Spleen (tissue), 11 donors: ENCODE results near the gene RCL1. TPM values are rescaled to one million over a fixed set of nuclear protein-coding genes. Genes with fewer than 3 reads are reported as not detected.
"Not testable (repeated sequence)": the region's sequence is repeated elsewhere in the genome, so short reads cannot be mapped to it uniquely, and the experiment has no call there.

Experiments used
- DNase-seq: peaks from one replicate; pipeline ENCODE4 v3.0.0-alpha.2; 2020
- H3K27ac ChIP-seq, 8 donors: fragments of 200-600 bp; sonication (generic) in 7 of 8; 1 replicate in 4 of 8; 2 replicates in 4 of 8; pipeline versions ENCODE4 v1.5.0 to v1.8.0; 2016 to 2021; ENCODE audit warnings: inconsistent platforms in 4 of 8, mild to moderate bottlenecking in 4 of 8, moderate library complexity in 1 of 8
- H3K27me3 ChIP-seq, 7 donors: fragments of 200-600 bp; sonication (generic) in 6 of 7; replicated peaks in 1 of 7; 1 replicate in 4 of 7; 2 replicates in 3 of 7; pipeline versions ENCODE4 v1.5.0 to v1.8.0; 2016 to 2021; ENCODE audit warnings: inconsistent platforms in 3 of 7, mild to moderate bottlenecking in 1 of 7
- H3K36me3 ChIP-seq, 6 donors: fragments of 200-600 bp; sonication (generic) in 5 of 6; 1 replicate in 4 of 6; 2 replicates in 2 of 6; pipeline versions ENCODE4 v1.5.0 to v1.8.0; 2016 to 2021; ENCODE audit warnings: inconsistent platforms in 2 of 6
- H3K4me1 ChIP-seq, 6 donors: fragments of 200-600 bp; sonication (generic) in 5 of 6; 1 replicate in 3 of 6; 2 replicates in 3 of 6; pipeline versions ENCODE4 v1.5.0 to v1.8.0; 2016 to 2021; ENCODE audit warnings: inconsistent platforms in 3 of 6
- H3K4me3 ChIP-seq, 8 donors: fragments of 200-600 bp; sonication (generic) in 7 of 8; 1 replicate in 4 of 8; 2 replicates in 4 of 8; pipeline versions ENCODE4 v1.5.0 to v1.8.0; 2016 to 2021; ENCODE audit warnings: inconsistent platforms in 4 of 8, mild to moderate bottlenecking in 4 of 8, moderate library complexity in 2 of 8
- H3K9me3 ChIP-seq, 8 donors: fragments of 200-600 bp; sonication (generic) in 7 of 8; 1 replicate in 4 of 8; 2 replicates in 4 of 8; pipeline versions ENCODE4 v1.5.0 to v1.8.0; 2016 to 2021; ENCODE audit warnings: inconsistent platforms in 4 of 8
- POLR2A ChIP-seq, 3 donors: fragments of 450-650 bp; IDR thresholded peaks; one replicate each; pipeline ENCODE4 v1.5.1; 2017; ENCODE audit warnings: antibody characterized with exemption in 3 of 3, mild to moderate bottlenecking in 1 of 3
- POLR2AphosphoS5 ChIP-seq, 3 donors: sonication (generic); formaldehyde crosslinking; IDR thresholded peaks; one replicate each; pipeline ENCODE4 v1.5.1; 2017; ENCODE audit warnings: antibody characterized with exemption in 3 of 3
- WGBS, 5 donors: extraction: QIAGEN DNeasy Blood & Tissue Kit in 3 of 5; methylation state at CpG; one replicate each; pipeline versions ENCODE4 v1.1.5 to v1.1.7; 2013 to 2018; 5-methylcytosine and 5-hydroxymethylcytosine counted together
- intact Hi-C: fragments of 100-400 bp; cut with DNase I; formaldehyde crosslinking; loops from one replicate; pipeline ENCODE4 v1.15.0; 2023; ENCODE audit warnings: low total_unique reads
- polyA plus RNA-seq, 3 donors: library from polyadenylated mRNA; stranded (reverse); fragments of 200-250 nt; gene quantifications; one replicate each; pipeline ENCODE4 v1.2.1, GENCODE V29; 2013
- total RNA-seq, 7 donors: library from RNA; depleted of rRNA in 3 of 7; stranded (reverse); fragments of >200 nt in 3 of 7; fragmentation: NEBNext Ultra II Directional in 4 of 7; extraction: Animal tissue kit (Norgen Biotek cat#: 25700) in 4 of 7; gene quantifications; one replicate each; pipeline versions ENCODE4 v1.1.0 to v1.2.1, GENCODE V29; 2016 to 2021
- TF ChIP-seq, protein P1 (sequence below), 11 experiments: fragments of 200-600 bp in 7 of 11; fragments of 450-650 bp in 4 of 11; sonication (generic) in 4 of 11; IDR thresholded peaks in 8 of 11; conservative IDR thresholded peaks in 3 of 11; 1 replicate in 7 of 11; 2 replicates in 4 of 11; pipeline versions ENCODE4 v1.4.0 to v1.8.0; 2016 to 2021; ENCODE audit warnings: antibody characterized with exemption in 11 of 11, inconsistent platforms in 4 of 11, mild to moderate bottlenecking in 1 of 11
- donor health status: healthy with polysubstance abuse.
- donor health status: DM: no; HTN: no; CAD: no; lungs with moderate emphysema.
- donor health status: DM: no; HTN: no; CAD: no.
- donor health status: Bipolar disorder and iron deficiency.
- donor health status: healthy.
- donor health status: DM: no; HTN: no; CAD: no.
- donor health status: DM: yes; HTN: yes; CAD: no.

The RCL1 gene
- total and polyA plus RNA-seq, 10 donors: 11.8 to 29.4 (median 21.6) TPM

DNA sequence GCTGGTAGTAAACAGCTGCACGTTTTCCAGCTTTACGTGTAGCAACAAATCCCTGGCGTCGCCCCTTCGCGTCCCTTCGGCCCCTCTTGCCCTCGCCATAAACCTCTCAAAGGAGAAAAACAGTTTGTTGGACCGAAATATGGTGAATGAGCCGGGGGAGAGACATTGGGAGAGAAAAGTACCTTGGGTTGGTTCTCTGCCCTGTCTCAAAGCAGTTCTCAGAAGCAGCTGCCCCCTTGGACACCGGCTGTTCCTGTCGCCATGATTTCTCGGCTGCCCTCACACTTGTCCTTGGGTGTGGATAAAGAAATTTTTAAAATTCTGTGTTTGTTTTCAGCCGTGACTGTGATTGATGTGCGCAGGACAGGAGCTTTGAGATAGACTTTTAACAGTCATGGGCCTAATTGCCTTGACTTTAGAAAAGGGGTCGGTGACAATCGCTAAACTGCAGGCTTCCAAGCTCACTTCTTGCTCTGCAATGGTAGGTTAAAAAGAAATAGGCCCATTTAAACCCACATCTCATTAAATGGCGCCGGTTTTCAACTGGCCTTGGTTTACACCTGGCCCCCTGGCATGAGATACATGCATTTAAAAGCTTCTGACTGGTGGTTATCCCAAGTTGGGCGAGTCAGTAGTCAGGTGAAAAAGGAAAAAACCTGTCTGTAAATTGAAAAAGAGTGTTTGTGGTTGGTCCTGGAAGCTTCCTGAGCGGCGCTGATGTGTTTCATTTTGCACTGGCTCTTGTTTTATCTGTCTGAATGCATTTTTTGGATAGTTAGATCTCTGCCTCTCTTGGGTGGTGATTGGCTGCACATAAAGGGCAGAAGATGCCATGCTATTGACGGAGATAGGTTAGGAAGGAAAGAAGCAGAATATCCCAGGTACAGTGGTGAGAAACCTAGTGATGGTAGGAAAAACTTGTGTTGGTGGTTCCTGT, 983 bp downstream of the RCL1 start:
- Histone ChIP-seq H3K27ac (peak overlapping the region; percentile 67 to 93 (median 88)), H3K36me3 (no peaks in the 10 kb centered on the region), H3K4me3 (peak overlapping the region; percentile 83 to 98 (median 94)), H3K4me1 (peaks cover 27 to 58% (median 47%) of the 10 kb centered on the region in 6 donors), H3K27me3 (no peaks in the 10 kb centered on the region), H3K9me3 (no peaks in the 10 kb centered on the region)
- 19 to 23% (median 22%) methylated on average over 23 of the region's 23 CpGs for WGBS, 5 donors
- no peak for DNase-seq
- TF ChIP-seq POLR2A (IDR thresholded peaks at IDR 0.05) (no peak), POLR2AphosphoS5 (IDR thresholded peaks at IDR 0.05) (no peak)
- TF ChIP-seq, protein P1, sequence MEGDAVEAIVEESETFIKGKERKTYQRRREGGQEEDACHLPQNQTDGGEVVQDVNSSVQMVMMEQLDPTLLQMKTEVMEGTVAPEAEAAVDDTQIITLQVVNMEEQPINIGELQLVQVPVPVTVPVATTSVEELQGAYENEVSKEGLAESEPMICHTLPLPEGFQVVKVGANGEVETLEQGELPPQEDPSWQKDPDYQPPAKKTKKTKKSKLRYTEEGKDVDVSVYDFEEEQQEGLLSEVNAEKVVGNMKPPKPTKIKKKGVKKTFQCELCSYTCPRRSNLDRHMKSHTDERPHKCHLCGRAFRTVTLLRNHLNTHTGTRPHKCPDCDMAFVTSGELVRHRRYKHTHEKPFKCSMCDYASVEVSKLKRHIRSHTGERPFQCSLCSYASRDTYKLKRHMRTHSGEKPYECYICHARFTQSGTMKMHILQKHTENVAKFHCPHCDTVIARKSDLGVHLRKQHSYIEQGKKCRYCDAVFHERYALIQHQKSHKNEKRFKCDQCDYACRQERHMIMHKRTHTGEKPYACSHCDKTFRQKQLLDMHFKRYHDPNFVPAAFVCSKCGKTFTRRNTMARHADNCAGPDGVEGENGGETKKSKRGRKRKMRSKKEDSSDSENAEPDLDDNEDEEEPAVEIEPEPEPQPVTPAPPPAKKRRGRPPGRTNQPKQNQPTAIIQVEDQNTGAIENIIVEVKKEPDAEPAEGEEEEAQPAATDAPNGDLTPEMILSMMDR (IDR thresholded peaks at IDR 0.05 in 8 of 11, conservative IDR thresholded peaks at IDR 0.05 in 3 of 11): no peak
- intact Hi-C loops: no loop called here

DNA sequence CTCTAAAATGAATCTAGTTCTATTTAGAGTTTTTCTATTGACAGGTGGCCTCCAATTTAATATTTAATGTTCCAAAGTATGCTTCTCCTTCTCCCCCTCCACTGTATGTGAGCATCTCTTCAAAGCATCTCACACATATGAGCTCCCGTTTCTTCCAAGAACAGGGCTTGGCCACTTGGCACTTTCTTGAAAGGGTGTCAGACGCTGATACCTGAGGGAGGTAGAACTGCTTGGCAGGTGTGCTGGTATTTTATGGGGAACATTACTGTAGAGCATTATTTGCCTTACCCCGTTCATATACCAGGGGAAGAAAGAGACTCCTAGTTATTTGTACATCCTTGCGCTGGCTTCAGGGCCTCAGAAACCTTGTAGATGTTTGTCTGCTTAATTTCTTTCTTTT, 1.9 kb downstream of the RCL1 start:
- Histone ChIP-seq H3K27me3 (no peaks in the 10 kb centered on the region), H3K36me3 (no peaks in the 10 kb centered on the region), H3K9me3 (no peaks in the 10 kb centered on the region), H3K4me1 (peaks cover 30 to 68% (median 54%) of the 10 kb centered on the region in 6 donors), H3K27ac (no peak overlapping the region), H3K4me3 (peak overlapping the region in 1 of 8 donors; percentile 94)
- no peak for TF ChIP-seq POLR2AphosphoS5 (IDR thresholded peaks at IDR 0.05)
- TF ChIP-seq POLR2A (IDR thresholded peaks at IDR 0.05): no peak
- TF ChIP-seq, protein P1 (IDR thresholded peaks at IDR 0.05 in 8 of 11, conservative IDR thresholded peaks at IDR 0.05 in 3 of 11): no peak
- intact Hi-C loops: loop anchor here (5.0 kb wide), 1 partner anchor 32 kb away; no protein-coding TSS in a partner anchor
- WGBS, 5 donors: 89 to 97% (median 91%) methylated on average over 4 of the region's 4 CpGs
- DNase-seq: no peak

DNA sequence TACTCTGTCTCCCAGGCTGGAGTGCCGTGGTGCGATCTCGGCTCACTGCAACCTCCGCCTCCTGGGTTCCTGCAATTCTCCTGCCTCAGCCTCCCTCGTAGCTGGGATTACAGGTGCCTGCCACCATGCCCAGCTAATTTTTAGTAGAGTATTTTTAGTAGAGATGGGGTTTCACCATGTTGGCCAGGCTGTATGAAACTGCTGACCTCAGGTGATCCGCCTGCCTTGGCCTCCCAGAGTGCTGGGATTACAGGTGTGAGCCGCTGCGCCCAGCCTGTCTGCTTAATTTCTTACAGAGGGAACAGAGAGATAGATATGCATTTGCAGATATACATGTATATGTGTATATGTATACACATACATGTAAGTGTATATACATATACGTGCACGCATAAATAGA, 2.4 kb downstream of the RCL1 start:
- H3K4me1 ChIP-seq: peaks cover 30 to 72% (median 54%) of the 10 kb centered on the region in 6 donors
- not testable (repeated sequence) for H3K27ac ChIP-seq, H3K36me3 ChIP-seq, H3K9me3 ChIP-seq, H3K27me3 ChIP-seq, DNase-seq, H3K4me3 ChIP-seq
- intact Hi-C loops: loop anchor here (5.0 kb wide), 1 partner anchor 33 kb away; no protein-coding TSS in a partner anchor
- WGBS, 5 donors: 92 to 98% (median 95%) methylated on average over 10 of the region's 10 CpGs

DNA sequence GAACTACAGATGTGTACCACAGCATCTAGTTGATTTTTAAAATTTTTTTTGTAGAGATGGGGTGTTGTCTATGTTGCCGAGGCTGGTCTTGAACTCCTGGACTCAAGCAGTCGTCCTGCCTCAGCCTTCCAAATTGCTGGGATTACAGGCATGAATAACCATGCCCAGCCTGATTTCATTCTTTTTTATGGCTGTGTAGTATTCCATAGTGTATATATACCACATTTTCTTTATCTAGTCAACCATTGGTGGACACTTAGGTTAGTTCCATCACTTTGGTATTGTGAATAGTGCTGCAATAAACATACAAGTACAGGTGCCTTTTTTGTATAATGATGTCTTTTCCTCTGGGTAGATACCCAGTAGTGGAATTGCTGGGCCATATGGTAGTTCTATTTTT, 3.8 kb downstream of the RCL1 start:
- DNase-seq: no peak
- Histone ChIP-seq H3K36me3 (no peaks in the 10 kb centered on the region), H3K4me1 (peaks cover 30 to 70% (median 53%) of the 10 kb centered on the region in 6 donors), H3K27me3 (no peaks in the 10 kb centered on the region), H3K27ac (no peak overlapping the region), H3K9me3 (no peaks in the 10 kb centered on the region), H3K4me3 (no peak overlapping the region)
- TF ChIP-seq, protein P1 (IDR thresholded peaks at IDR 0.05 in 8 of 11, conservative IDR thresholded peaks at IDR 0.05 in 3 of 11): no peak
- TF ChIP-seq POLR2A (IDR thresholded peaks at IDR 0.05): no peak
- intact Hi-C loops: loop anchor here (5.0 kb wide), 1 partner anchor 34 kb away; no protein-coding TSS in a partner anchor
- 93 to 98% (median 97%) methylated on average over 2 of the region's 2 CpGs for WGBS, 5 donors
